ENCODE results near the gene MSI2. TPM values are rescaled to one million over a fixed set of nuclear protein-coding genes. Genes with fewer than 3 reads are reported as not detected.

MSI2 gene
- total and polyA plus RNA-seq, 9 of the 15 experiments (the other 6 are each of a cell fraction or from before 2014, with no cell fraction given): 4.6 to 61.8 (median 42.4) TPM

DNA sequence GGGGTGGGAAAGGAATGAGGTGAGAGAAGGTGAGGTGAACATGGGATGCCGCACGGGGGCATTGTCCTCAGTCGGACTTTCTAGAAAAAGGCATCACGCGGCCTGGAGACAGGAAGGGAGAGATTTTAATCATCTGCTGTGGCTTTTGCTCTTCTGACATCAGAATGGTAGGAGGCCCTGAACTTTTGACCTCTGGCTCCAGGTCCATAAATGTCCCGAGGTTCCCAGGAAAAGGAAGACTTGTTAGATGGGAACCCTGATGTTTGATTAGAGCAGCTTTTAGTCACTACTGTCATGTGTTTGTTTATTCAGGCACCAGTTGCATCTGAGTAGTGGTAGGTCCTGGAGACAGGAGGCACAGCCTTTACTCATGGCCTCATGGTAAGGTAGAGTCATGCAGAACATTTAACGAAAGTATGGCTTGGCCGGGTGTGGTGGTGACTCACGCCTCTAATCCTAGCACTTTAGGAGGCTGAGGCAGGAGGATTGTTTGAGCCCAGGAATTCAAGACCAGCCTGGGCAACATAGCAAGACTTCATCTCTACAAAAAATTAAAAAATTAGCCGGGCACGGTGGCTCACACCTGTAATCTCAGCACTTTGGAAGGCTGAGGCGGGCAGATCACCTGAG lies 203.1 kb downstream of the MSI2 start (continued):
- TF ChIP-seq RAD21 (CRISPR knock-in tag; conservative IDR thresholded peaks at IDR 0.05 in 1 of 2, IDR thresholded peaks at IDR 0.05 in 1 of 2) (peak; percentile 52 to 68), PHTF2 (CRISPR knock-in tag; IDR thresholded peaks at IDR 0.05) (no peak), TSC22D4 (tag; IDR thresholded peaks at IDR 0.05) (no peak), CXXC5 (CRISPR knock-in tag; IDR thresholded peaks at IDR 0.05) (peak; percentile 40; the same call in 1 of the 2 replicates), BRCA1 (IDR thresholded peaks at IDR 0.05) (no peak), BRCA1 (CRISPR knock-in tag; IDR thresholded peaks at IDR 0.05) (no peak), HMGXB4 (CRISPR knock-in tag; IDR thresholded peaks at IDR 0.05) (no peak), PYGO2 (tag; IDR thresholded peaks at IDR 0.05) (peak; percentile 47; the same call in 1 of the 2 replicates), ID3 (CRISPR knock-in tag; IDR thresholded peaks at IDR 0.05) (no peak), ID3 (tag; IDR thresholded peaks at IDR 0.05) (0 out of 2 replicates have a peak, but pooled peaks have one; percentile 11), CBX8 (IDR thresholded peaks at IDR 0.05; ENCODE audit: borderline replicate concordance, extremely low read depth, low read depth, low read length, poor library complexity, severe bottlenecking) (no peak), DNMT1 (IDR thresholded peaks at IDR 0.05) (no peak), ZNF224 (CRISPR knock-in tag; IDR thresholded peaks at IDR 0.05) (no peak), WHSC1 (IDR thresholded peaks at IDR 0.05; ENCODE audit: low read length) (no peak), RBM17 (IDR thresholded peaks at IDR 0.05; ENCODE audit: borderline replicate concordance, low read depth, low read length) (no peak)
- TF ChIP-seq, protein P1, sequence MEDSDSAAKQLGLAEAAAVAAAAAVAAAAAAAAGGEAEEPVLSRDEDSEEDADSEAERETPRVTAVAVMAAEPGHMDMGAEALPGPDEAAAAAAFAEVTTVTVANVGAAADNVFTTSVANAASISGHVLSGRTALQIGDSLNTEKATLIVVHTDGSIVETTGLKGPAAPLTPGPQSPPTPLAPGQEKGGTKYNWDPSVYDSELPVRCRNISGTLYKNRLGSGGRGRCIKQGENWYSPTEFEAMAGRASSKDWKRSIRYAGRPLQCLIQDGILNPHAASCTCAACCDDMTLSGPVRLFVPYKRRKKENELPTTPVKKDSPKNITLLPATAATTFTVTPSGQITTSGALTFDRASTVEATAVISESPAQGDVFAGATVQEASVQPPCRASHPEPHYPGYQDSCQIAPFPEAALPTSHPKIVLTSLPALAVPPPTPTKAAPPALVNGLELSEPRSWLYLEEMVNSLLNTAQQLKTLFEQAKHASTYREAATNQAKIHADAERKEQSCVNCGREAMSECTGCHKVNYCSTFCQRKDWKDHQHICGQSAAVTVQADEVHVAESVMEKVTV (CRISPR knock-in tag; IDR thresholded peaks at IDR 0.05): peak; percentile 50; the same call in 1 of the 2 replicates
- TF ChIP-seq, protein P2, sequence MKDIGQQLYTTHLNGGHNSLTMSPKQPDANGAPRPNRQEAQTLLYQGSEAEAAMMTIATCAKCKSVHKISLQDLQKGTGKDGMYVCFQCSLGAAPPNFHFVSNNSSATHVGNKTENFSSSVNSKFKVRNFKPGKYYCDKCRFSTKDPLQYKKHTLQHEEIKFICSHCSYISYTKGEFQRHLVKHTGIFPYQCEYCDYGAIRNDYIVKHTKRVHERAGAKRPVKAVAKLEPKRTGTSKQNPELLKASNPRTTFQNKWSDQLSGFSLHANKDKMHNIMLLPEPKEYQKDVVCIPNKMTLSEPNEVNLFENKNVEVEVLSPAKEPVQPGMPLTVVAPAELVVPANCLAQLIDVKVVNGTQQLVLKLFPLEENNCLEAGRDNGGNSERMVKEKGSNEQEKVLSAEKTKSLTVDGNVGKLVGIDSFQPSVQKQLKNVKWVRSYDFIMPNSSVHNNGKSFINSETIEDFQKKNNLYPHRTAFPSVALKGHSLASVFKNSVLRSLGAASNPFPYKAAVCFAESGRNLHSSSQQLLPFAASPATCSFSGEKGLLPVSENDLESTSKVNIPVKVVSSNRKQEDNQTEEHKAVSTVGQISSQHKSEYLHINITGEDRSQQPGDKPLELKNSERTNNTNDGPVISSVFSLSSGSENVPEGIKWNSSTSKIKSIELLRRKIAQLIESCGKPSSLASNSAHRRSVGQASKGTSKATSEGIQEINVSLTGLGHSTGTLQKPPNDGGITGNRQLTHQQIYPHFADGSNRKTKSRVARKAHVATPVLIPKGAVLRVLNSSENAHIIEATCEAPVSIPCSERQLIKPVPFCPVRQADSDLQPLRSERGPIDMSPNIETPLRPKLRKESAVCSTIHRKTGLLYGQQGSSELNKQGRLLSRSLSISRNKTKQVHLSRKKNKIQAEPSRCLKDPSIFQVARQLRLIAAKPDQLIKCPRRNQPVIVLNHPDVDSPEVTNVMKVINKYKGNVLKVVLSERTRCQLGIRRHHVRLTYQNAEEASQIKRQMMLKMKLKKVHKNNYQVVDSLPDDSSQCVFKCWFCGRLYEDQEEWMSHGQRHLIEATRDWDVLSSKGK (CRISPR knock-in tag; IDR thresholded peaks at IDR 0.05): no peak
- TF ChIP-seq, protein P3, sequence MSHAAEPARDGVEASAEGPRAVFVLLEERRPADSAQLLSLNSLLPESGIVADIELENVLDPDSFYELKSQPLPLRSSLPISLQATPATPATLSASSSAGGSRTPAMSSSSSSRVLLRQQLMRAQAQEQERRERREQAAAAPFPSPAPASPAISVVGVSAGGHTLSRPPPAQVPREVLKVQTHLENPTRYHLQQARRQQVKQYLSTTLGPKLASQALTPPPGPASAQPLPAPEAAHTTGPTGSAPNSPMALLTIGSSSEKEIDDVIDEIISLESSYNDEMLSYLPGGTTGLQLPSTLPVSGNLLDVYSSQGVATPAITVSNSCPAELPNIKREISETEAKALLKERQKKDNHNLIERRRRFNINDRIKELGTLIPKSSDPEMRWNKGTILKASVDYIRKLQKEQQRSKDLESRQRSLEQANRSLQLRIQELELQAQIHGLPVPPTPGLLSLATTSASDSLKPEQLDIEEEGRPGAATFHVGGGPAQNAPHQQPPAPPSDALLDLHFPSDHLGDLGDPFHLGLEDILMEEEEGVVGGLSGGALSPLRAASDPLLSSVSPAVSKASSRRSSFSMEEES (CRISPR knock-in tag; IDR thresholded peaks at IDR 0.05): peak; percentile 23; the same call in 1 of the 2 replicates

Data from K562 (cell line).